Measurements from ENCODE around the gene BRD2.

The BRD2 gene

DNA sequence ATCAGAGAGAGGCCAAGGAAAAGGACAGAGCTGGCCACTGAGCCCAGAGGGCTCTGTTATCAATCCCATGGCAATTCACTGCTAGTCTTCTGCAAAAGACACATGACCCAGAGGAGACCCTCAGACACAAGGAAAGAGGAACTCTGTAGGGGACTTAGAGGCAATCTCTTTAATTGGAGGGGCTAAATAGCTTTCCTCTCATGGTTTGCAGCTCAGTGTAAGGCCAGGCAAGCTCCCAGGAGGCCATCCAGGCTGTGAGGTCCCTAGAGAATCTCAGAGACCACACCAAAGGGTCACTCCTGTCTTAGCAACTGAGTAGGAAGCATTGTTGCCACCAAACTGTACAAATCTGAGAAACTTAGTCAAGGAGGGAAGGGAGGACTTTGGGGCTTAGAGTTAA lies 51.0 kb downstream of the BRD2 start:
- Histone ChIP-seq H3K9ac (ENCODE audit: low read length) (no peak overlapping the region), H3K4me1 (ENCODE audit: control insufficient read depth, insufficient read depth, low read length) (peaks cover 4% of the 10 kb centered on the region), H3K27ac (ENCODE audit: low read depth, low read length) (no peak overlapping the region), H3K36me3 (ENCODE audit: control insufficient read depth, insufficient read depth, low read length) (no peaks in the 10 kb centered on the region), H3K4me3 (ENCODE audit: low read depth, low read length) (no peak overlapping the region), H3K27me3 (ENCODE audit: control insufficient read depth, insufficient read depth, low read length) (no peaks in the 10 kb centered on the region), H3K9me3 (ENCODE audit: control insufficient read depth, insufficient read depth, low read depth, low read length) (no peaks in the 10 kb centered on the region)

DNA sequence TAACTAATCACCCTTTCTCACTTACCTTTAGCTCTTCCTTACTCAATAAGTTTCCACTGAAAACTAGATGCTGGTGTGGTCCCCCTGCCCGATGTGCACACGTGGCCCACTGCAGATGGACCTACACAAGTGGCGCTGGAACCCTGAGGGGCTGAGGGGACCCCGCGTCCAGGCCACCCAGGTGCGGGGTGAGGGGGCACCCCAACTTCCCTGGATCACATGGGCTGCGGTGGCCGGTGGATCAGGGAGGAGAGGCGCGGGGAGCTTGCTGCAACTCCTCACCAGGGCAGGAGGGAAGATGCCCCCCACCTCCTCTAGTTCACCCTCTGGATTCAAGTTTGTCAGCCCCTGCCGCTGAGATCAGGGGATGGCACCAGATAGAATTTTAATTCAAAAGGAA lies 53.5 kb downstream of the BRD2 start:
- Histone ChIP-seq H3K9ac (ENCODE audit: low read length) (no peak overlapping the region), H3K4me3 (ENCODE audit: low read depth, low read length) (no peak overlapping the region), H3K36me3 (ENCODE audit: control insufficient read depth, insufficient read depth, low read length) (no peaks in the 10 kb centered on the region), H3K27ac (ENCODE audit: low read depth, low read length) (no peak overlapping the region), H3K27me3 (ENCODE audit: control insufficient read depth, insufficient read depth, low read length) (0 out of 2 replicates have a peak, but pooled peaks cover 3% of the 10 kb centered on the region), H3K4me1 (ENCODE audit: control insufficient read depth, insufficient read depth, low read length) (no peaks in the 10 kb centered on the region; the same call in 1 of the 2 replicates), H3K9me3 (ENCODE audit: control insufficient read depth, insufficient read depth, low read depth, low read length) (no peaks in the 10 kb centered on the region)

DNA sequence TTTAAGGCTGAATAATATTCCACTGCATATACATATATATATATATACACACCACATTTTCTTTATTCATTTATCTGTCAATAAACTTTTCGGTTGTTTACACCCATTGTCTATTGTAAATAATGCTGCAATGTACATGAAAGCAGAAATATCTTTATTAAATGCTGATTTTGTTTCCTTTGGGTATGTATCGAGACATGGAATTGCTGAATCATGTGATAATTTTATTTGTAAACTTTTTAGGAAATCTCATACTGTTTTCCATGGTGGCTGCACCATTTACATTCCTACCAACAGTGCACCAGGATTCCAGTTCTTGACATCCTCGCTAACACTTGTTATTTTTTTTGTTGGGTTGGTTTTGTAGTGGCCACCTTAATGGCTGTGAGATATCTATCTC lies 55.1 kb downstream of the BRD2 start:
- Histone ChIP-seq H3K4me3 (ENCODE audit: low read depth, low read length) (no peak overlapping the region), H3K36me3 (ENCODE audit: control insufficient read depth, insufficient read depth, low read length) (no peaks in the 10 kb centered on the region), H3K4me1 (ENCODE audit: control insufficient read depth, insufficient read depth, low read length) (no peaks in the 10 kb centered on the region), H3K27me3 (ENCODE audit: control insufficient read depth, insufficient read depth, low read length) (0 out of 2 replicates have a peak, but pooled peaks cover 3% of the 10 kb centered on the region), H3K27ac (ENCODE audit: low read depth, low read length) (no peak overlapping the region), H3K9ac (ENCODE audit: low read length) (no peak overlapping the region), H3K9me3 (ENCODE audit: control insufficient read depth, insufficient read depth, low read depth, low read length) (no peaks in the 10 kb centered on the region)

DNA sequence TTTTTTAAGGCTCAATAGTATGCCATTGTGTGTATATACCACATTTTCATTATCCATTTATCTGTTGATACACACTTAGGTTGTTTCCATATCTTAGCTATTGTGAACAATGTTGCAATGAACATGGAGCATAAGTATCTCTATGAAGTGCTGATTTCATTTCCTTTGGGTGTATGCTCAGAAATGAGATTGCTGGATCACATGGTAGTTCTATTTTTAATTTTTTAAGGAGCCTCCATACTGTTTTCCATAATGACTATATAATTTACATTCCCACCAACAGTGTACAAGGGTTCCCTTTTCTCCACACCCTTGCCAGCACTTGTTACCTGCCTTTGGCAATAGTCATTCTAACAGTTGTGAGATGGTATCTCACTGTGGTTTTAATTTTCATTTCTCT lies 56.1 kb downstream of the BRD2 start:
- no peaks in the 10 kb centered on the region for H3K4me1 ChIP-seq (ENCODE audit: control insufficient read depth, insufficient read depth, low read length)
- H3K4me3 ChIP-seq (ENCODE audit: low read depth, low read length): no peak overlapping the region
- no peaks in the 10 kb centered on the region for H3K9me3 ChIP-seq (ENCODE audit: control insufficient read depth, insufficient read depth, low read depth, low read length)
- no peak overlapping the region for H3K27ac ChIP-seq (ENCODE audit: low read depth, low read length)
- H3K36me3 ChIP-seq (ENCODE audit: control insufficient read depth, insufficient read depth, low read length): no peaks in the 10 kb centered on the region
- H3K27me3 ChIP-seq (ENCODE audit: control insufficient read depth, insufficient read depth, low read length): peaks cover 8% of the 10 kb centered on the region; the same call in 1 of the 2 replicates
- no peak overlapping the region for H3K9ac ChIP-seq (ENCODE audit: low read length)

DNA sequence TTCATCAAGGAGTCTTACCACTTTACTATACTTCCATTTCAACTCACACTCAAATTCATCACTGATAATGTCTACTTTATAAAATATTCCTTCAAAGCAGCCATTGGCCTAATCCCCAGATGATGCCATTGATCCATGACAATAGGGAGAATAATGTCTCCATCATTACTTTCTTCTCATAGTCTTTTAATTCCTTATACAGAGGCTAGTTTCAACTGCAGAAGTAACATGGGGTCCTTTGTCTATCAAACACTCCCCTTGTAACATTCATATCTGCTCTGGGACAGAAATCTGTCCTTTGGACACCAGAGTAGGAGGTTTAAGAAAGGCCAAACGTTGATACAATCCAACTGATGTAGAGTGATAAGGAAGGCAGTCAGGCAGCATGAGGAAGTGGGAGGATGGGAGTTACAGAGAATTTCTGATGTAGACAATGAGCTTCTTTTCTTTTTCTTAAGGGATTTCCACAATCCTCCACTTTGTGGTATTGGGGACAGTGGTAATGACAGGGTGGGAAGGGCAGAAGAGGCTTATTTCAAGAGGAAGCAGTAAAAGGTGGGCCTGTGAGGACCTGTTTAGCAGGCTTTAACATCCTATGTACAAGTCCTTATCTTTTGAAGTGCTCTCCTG lies 59.9 kb downstream of the BRD2 start:
- no peaks in the 10 kb centered on the region for H3K4me1 ChIP-seq (ENCODE audit: control insufficient read depth, insufficient read depth, low read length)
- H3K27ac ChIP-seq (ENCODE audit: low read depth, low read length): no peak overlapping the region
- no peak overlapping the region for H3K9ac ChIP-seq (ENCODE audit: low read length)
- H3K9me3 ChIP-seq (ENCODE audit: control insufficient read depth, insufficient read depth, low read depth, low read length): no peaks in the 10 kb centered on the region
- no peaks in the 10 kb centered on the region for H3K36me3 ChIP-seq (ENCODE audit: control insufficient read depth, insufficient read depth, low read length)
- H3K4me3 ChIP-seq (ENCODE audit: low read depth, low read length): no peak overlapping the region
- peaks cover 16% of the 10 kb centered on the region; the same call in 1 of the 2 replicates for H3K27me3 ChIP-seq (ENCODE audit: control insufficient read depth, insufficient read depth, low read length)

DNA sequence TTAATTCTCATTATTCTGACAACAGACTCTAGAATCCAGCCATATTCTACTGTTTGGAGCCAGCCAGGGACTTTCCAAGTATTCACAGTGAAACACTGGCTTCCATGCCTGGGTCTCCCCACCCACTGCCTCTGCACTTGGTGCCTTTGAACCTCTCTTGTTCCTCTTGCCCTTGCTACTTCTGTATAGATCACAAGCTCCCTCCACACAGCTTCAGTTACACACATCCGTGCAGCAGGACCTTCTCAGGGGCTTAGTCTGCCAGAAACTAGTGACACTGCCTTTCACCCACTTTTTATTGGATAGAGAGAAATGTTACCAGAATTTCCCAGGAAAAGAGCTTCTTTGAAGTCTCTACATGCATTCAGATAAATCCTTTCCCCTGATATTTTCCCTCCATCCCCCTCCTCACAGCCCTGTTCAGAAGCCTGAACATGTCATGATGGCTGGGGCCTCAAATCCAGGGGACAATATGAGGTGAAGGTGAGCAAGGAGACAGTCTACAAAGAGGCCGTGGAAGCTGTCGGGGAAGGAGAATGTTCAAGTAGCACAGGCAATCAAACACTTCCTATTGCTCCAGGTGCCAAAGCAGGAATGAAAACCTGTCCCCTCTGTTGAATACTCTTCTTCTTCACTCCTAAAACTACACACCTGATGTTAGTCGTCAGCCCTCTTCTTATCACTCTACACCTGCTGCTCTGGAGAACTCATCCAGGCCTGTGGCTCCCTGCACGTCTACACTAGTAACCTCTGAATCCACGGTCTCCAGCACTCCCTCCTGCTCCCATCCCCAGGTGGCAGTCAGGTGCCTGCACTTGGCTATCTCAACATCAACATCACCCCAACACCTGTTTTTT lies 61.2 kb downstream of the BRD2 start:
- H3K27me3 ChIP-seq (ENCODE audit: control insufficient read depth, insufficient read depth, low read length): peaks cover 16% of the 10 kb centered on the region; the same call in 1 of the 2 replicates
- H3K9ac ChIP-seq (ENCODE audit: low read length): no peak overlapping the region
- H3K4me1 ChIP-seq (ENCODE audit: control insufficient read depth, insufficient read depth, low read length): no peaks in the 10 kb centered on the region
- H3K36me3 ChIP-seq (ENCODE audit: control insufficient read depth, insufficient read depth, low read length): no peaks in the 10 kb centered on the region
- no peak overlapping the region for H3K4me3 ChIP-seq (ENCODE audit: low read depth, low read length)
- no peak overlapping the region for H3K27ac ChIP-seq (ENCODE audit: low read depth, low read length)
- H3K9me3 ChIP-seq (ENCODE audit: control insufficient read depth, insufficient read depth, low read depth, low read length): no peaks in the 10 kb centered on the region

DNA sequence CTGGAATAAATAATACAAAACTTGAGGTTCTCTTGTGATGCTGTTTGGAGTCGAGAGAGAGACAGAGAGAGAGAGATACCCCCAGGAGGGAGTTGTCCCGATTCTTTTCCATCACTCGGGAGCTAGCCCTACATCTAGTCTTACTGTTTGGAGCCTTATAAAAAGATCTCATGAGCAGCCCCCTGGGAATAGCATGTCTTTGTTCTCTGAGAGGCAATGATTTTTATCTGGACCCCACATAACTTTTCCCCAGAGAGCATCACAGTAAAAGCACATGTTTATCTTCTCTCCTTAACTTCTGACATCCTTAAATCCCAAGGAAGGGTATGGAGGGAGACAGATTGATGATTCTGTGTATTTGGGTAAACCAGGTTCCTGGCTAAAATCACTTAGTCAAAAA lies 61.9 kb downstream of the BRD2 start:
- Histone ChIP-seq H3K4me3 (ENCODE audit: low read depth, low read length) (no peak overlapping the region), H3K4me1 (ENCODE audit: control insufficient read depth, insufficient read depth, low read length) (no peaks in the 10 kb centered on the region), H3K9ac (ENCODE audit: low read length) (no peak overlapping the region), H3K9me3 (ENCODE audit: control insufficient read depth, insufficient read depth, low read depth, low read length) (no peaks in the 10 kb centered on the region), H3K36me3 (ENCODE audit: control insufficient read depth, insufficient read depth, low read length) (no peaks in the 10 kb centered on the region), H3K27me3 (ENCODE audit: control insufficient read depth, insufficient read depth, low read length) (peaks cover 15% of the 10 kb centered on the region; the same call in 1 of the 2 replicates), H3K27ac (ENCODE audit: low read depth, low read length) (no peak overlapping the region)
